Adrenal gland (tissue), 19 donors: Measurements from ENCODE around the gene ARPC5L. TPM values are rescaled to one million over a fixed set of nuclear protein-coding genes. Genes with fewer than 3 reads are reported as not detected.

Experiments
- DNase-seq, 7 donors: peaks; one replicate each; pipeline ENCODE4 v3.0.0-alpha.2; 2019 to 2020
- H3K27ac ChIP-seq, 5 donors: fragments of 200-600 bp; sonication (generic) in 4 of 5; 1 replicate in 3 of 5; 2 replicates in 2 of 5; pipeline versions ENCODE4 v1.5.1 to v1.8.0; 2016 to 2020; ENCODE audit warnings: mild to moderate bottlenecking in 1 of 5
- H3K27me3 ChIP-seq: fragments of 200-600 bp; 2 replicates; pipeline ENCODE4 v1.8.0; 2021
- H3K36me3 ChIP-seq, 2 donors: fragments of 200-600 bp; replicated peaks in 1 of 2; 1 replicate in 1 of 2; 2 replicates in 1 of 2; pipeline versions ENCODE4 v1.5.1 to v1.8.0; 2018 to 2022
- H3K4me1 ChIP-seq, 2 donors: fragments of 200-600 bp; replicated peaks in 1 of 2; 1 replicate in 1 of 2; 2 replicates in 1 of 2; pipeline versions ENCODE4 v1.5.1 to v1.8.0; 2018 to 2021
- H3K4me3 ChIP-seq, 4 donors: fragments of 200-600 bp; sonication (generic) in 3 of 4; one replicate each; pipeline ENCODE4 v1.5.1; 2016 to 2018
- H3K9me3 ChIP-seq, 3 donors: fragments of 200-600 bp; sonication (generic) in 1 of 3; replicated peaks in 1 of 3; 1 replicate in 2 of 3; 2 replicates in 1 of 3; pipeline versions ENCODE4 v1.5.1 to v1.8.0; 2016 to 2021
- CTCF ChIP-seq, 6 experiments: fragments of 450-650 bp in 4 of 6; fragments of 200-600 bp in 2 of 6; sonication (generic) in 1 of 6; IDR thresholded peaks; 1 replicate in 5 of 6; 2 replicates in 1 of 6; pipeline versions ENCODE4 v1.5.1 to v1.8.0; 2016 to 2021; ENCODE audit warnings: antibody characterized with exemption in 6 of 6, mild to moderate bottlenecking in 2 of 6, moderate library complexity in 1 of 6
- POLR2A ChIP-seq, 2 donors: fragments of 450-650 bp; IDR thresholded peaks; one replicate each; pipeline ENCODE4 v1.6.1; 2017; ENCODE audit warnings: antibody characterized with exemption in 2 of 2, mild to moderate bottlenecking in 2 of 2, moderate library complexity in 1 of 2
- WGBS, 4 donors: extraction: QIAGEN DNeasy Blood & Tissue Kit in 2 of 4; methylation state at CpG; one replicate each; pipeline versions ENCODE4 v1.1.5 to v1.1.7; 2013 to 2017; 5-methylcytosine and 5-hydroxymethylcytosine counted together
- intact Hi-C, 2 donors: fragments of 100-400 bp; cut with DNase I; formaldehyde crosslinking; loops; one replicate each; pipeline versions ENCODE4 v1.14.1 to v1.15.0; 2022 to 2023
- long read RNA-seq, 10 donors: library from polyadenylated mRNA in 3 of 10; unstranded in 2 of 10; stranded (forward) in 1 of 10; transcript quantifications; one replicate each; pipeline ENCODE4 v2.0.0 and lab custom pipeline, GENCODE V29; 2021 to 2026
- polyA plus RNA-seq, 3 donors: library from polyadenylated mRNA; stranded (reverse); fragments of 200-250 nt in 2 of 3; fragments of 350-450 nt in 1 of 3; fragmentation: Illumina TruSeq in 1 of 3; extraction: RNeasy Lipid Tissue Mini Kit (QIAGEN cat#74804) in 1 of 3; gene quantifications; one replicate each; pipeline ENCODE4 v1.2.3, GENCODE V29; 2013 to 2014
- total RNA-seq, 9 donors: library from RNA; depleted of rRNA in 4 of 9; stranded (reverse); fragments of >200 nt in 4 of 9; fragments of 120-200 nt in 1 of 9; fragmentation: NEBNext Ultra II Directional in 1 of 9; extraction: Animal tissue kit (Norgen Biotek cat#: 25700) in 1 of 9; gene quantifications; one replicate each; pipeline versions ENCODE4 v1.1.0 to v1.2.4, GENCODE V29; 2013 to 2023
- donor health status: healthy with polysubstance abuse.
- donor health status: Bipolar disorder and iron deficiency.
- donor health status: DM: yes; HTN: yes; CAD: no.
- donor health status: DM: no; HTN: no; CAD: no.
- donor health status: DM: no; HTN: no; CAD: no.
- donor health status: DM: yes; HTN: yes; CAD: no.

The ARPC5L gene
- total RNA-seq (10 to 100 TPM; 20.7 to 86.8 (median 38.1) TPM), polyA plus RNA-seq (10 to 100 TPM; 35.9 to 97.6 (median 38.4) TPM)
- long read RNA-seq, donor 1, transcript ARPC5L-201 (4 exons, 1,325 nt), result major isoform, 81 of 104 reads
- long read RNA-seq, donor 1, partial matches to known transcripts, result 13 of 104 reads
- long read RNA-seq, donor 1, other reads (novel, unspliced or antisense), result 7 of 104 reads
- long read RNA-seq, donor 2, transcript ARPC5L-201 (4 exons, 1,325 nt), result major isoform, 33 of 36 reads
- long read RNA-seq, donor 2, partial matches to known transcripts, result 0 of 36 reads
- long read RNA-seq, donor 2, other reads (novel, unspliced or antisense), result 0 of 36 reads
- long read RNA-seq, donor 3, transcript ARPC5L-201 (4 exons, 1,325 nt), result major isoform, 34 of 53 reads
- long read RNA-seq, donor 3, transcript ARPC5L-203 (3 exons, 1,877 nt), result minor isoform, 6 of 53 reads
- long read RNA-seq, donor 3, partial matches to known transcripts, result 13 of 53 reads
- long read RNA-seq, donor 3, other reads (novel, unspliced or antisense), result 0 of 53 reads
- long read RNA-seq, donor 4, transcript ARPC5L-201 (4 exons, 1,325 nt), result major isoform, 34 of 43 reads
- long read RNA-seq, donor 4, partial matches to known transcripts, result 6 of 43 reads
- long read RNA-seq, donor 4, other reads (novel, unspliced or antisense), result 2 of 43 reads
- long read RNA-seq, donor 5, transcript ARPC5L-201 (4 exons, 1,325 nt), result major isoform, 100 of 116 reads
- long read RNA-seq, donor 5, transcript ARPC5L-202 (6 exons, 2,507 nt), result minor isoform, 6 of 116 reads
- long read RNA-seq, donor 5, partial matches to known transcripts, result 4 of 116 reads
- long read RNA-seq, donor 5, other reads (novel, unspliced or antisense), result 3 of 116 reads
- long read RNA-seq, donor 6, transcript ARPC5L-201 (4 exons, 1,325 nt), result major isoform, 15 of 20 reads
- long read RNA-seq, donor 6, partial matches to known transcripts, result 4 of 20 reads
- long read RNA-seq, donor 6, other reads (novel, unspliced or antisense), result 0 of 20 reads
- long read RNA-seq, donor 7, transcript ARPC5L-201 (4 exons, 1,325 nt), result major isoform, 33 of 65 reads
- long read RNA-seq, donor 7, partial matches to known transcripts, result 32 of 65 reads
- long read RNA-seq, donor 7, other reads (novel, unspliced or antisense), result 0 of 65 reads
- long read RNA-seq, donor 8, transcript ARPC5L-201 (4 exons, 1,325 nt), result major isoform, 46 of 75 reads
- long read RNA-seq, donor 8, partial matches to known transcripts, result 28 of 75 reads
- long read RNA-seq, donor 8, other reads (novel, unspliced or antisense), result 0 of 75 reads
- long read RNA-seq, donor 9, transcript ARPC5L-201 (4 exons, 1,325 nt), result major isoform, 19 of 27 reads
- long read RNA-seq, donor 9, partial matches to known transcripts, result 5 of 27 reads
- long read RNA-seq, donor 9, other reads (novel, unspliced or antisense), result 0 of 27 reads
- long read RNA-seq, donor 10, transcript ARPC5L-201 (4 exons, 1,325 nt), result major isoform, 21 of 21 reads
- long read RNA-seq, donor 10, partial matches to known transcripts, result 0 of 21 reads
- long read RNA-seq, donor 10, other reads (novel, unspliced or antisense), result 0 of 21 reads

- peaks cover 0 to 38% of the 10 kb centered on the region in 2 donors for H3K36me3 ChIP-seq
- H3K27ac ChIP-seq, result peak within 1 kb of the TSS; percentile 70 to 93 (median 92)
- peaks cover 15 to 36% of the 10 kb centered on the region in 2 donors for H3K4me1 ChIP-seq
- intact Hi-C loops, result loop anchor here in 1 of 2 donors (10.0 kb wide), 1 partner anchor 283 kb away; the partner anchor contains the start of gene SCAI
- peak; percentile 94 to 97 (median 95) for DNase-seq
- TF ChIP-seq POLR2A (IDR thresholded peaks at IDR 0.05) (peak; percentile 75 to 81), CTCF (IDR thresholded peaks at IDR 0.05) (peak in 5 of 6 experiments; percentile 14 to 45 (median 22))
- 0% methylated on average over 4 to 92 of the region's 92 CpGs for WGBS, 4 donors
- no peaks in the 10 kb centered on the region for H3K9me3 ChIP-seq
- H3K4me3 ChIP-seq, result peak within 1 kb of the TSS; percentile 37 to 94 (median 62)
- no peaks in the 10 kb centered on the region for H3K27me3 ChIP-seq
These were observed at the start of gene ARPC5L, which contains the start of gene RPL35 for GRCh38 chr9:124861342-124862229. ARPC5L (plus strand) TSS chr9:124862130; CDS start chr9:124869291, 7,161 bp downstream. RPL35 (minus strand) TSS chr9:124861957; CDS start chr9:124861912, 45 bp downstream.

DNA sequence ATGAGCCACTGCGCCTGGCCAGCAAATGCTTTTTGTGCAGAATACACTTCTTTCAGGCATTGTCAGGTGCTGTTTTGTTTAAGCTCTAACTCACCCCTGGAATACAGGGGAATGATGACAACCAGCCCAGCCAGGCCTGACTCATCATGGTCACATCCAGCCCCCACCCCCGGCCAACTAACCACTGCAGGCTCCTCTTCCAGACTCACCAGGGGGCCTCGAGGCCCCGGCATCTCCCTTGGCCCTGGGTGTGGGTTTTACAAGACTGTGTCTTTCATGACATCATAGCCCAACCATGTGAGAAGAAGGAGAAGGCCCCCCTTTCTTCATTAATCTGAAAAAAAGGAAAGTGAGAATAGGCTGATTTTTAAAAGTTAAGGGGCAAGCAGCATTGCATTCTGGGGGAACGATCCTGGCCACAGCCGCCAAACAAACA lies 49.5 kb upstream of the ARPC5L start:
- Histone ChIP-seq H3K36me3 (no peaks in the 10 kb centered on the region), H3K27ac (peak overlapping the region in 1 of 5 donors; percentile 52), H3K27me3 (no peaks in the 10 kb centered on the region), H3K4me3 (no peak overlapping the region), H3K9me3 (no peaks in the 10 kb centered on the region), H3K4me1 (no peaks in the 10 kb centered on the region)
- no peak for DNase-seq
- WGBS, 4 donors, result 66 to 77% (median 71%) methylated on average over 6 of the region's 6 CpGs
- TF ChIP-seq CTCF (IDR thresholded peaks at IDR 0.05) (no peak), POLR2A (IDR thresholded peaks at IDR 0.05) (no peak)
- intact Hi-C loops, result no loop called here

- no peak for DNase-seq
- H3K4me1 ChIP-seq, result no peaks in the 10 kb centered on the region
- intact Hi-C loops, result no loop called here
- no peak overlapping the region for H3K27ac ChIP-seq
- H3K27me3 ChIP-seq, result no peaks in the 10 kb centered on the region
- no peak for TF ChIP-seq CTCF (IDR thresholded peaks at IDR 0.05)
- no peak for TF ChIP-seq POLR2A (IDR thresholded peaks at IDR 0.05)
- 86 to 94% (median 91%) methylated on average over 7 of the region's 7 CpGs for WGBS, 4 donors
- no peak overlapping the region for H3K4me3 ChIP-seq
- H3K36me3 ChIP-seq, result no peaks in the 10 kb centered on the region
- H3K9me3 ChIP-seq, result no peaks in the 10 kb centered on the region
These were observed 48.9 kb upstream of the ARPC5L start for GRCh38 chr9:124813041-124813440.
